PC-3 (cell line): Measurements from ENCODE around the gene LRP11.

Experiments used
- CTCF ChIP-seq: fragments of 300-600 bp; sonication (generic); conservative IDR thresholded peaks from 2 replicates; pipeline ENCODE4 v1.5.1; 2017; ENCODE audit warnings: antibody characterized with exemption, low read depth, mild to moderate bottlenecking, low read length
- EZH2 ChIP-seq: fragments of 300-600 bp; sonication (generic); IDR thresholded peaks from one replicate; pipeline ENCODE4 v1.6.1; 2017; ENCODE audit warnings: antibody characterized with exemption, mild to moderate bottlenecking, low read length; ENCODE audit not compliant: unreplicated experiment
- EZH2phosphoT487 ChIP-seq: fragments of 300-600 bp; sonication (generic); IDR thresholded peaks from 2 replicates; pipeline ENCODE4 v1.6.1; 2018; ENCODE audit warnings: mild to moderate bottlenecking, antibody characterized with exemption, low read length, borderline replicate concordance

- no peak for TF ChIP-seq CTCF
- TF ChIP-seq EZH2: no peak
- TF ChIP-seq EZH2phosphoT487: no peak
These were observed 82.4 kb downstream of the LRP11 start for GRCh38 chr6:149781715-149782114.
